Fibroblast of lung (primary cell): ENCODE results near the gene SMIM27. TPM values are rescaled to one million over a fixed set of nuclear protein-coding genes. Genes with fewer than 3 reads are reported as not detected.

Experiments used
- DNase-seq, 2 donors: peaks; one replicate each; pipeline versions ENCODE4 v3.0.0 to v3.0.0-alpha.2; 2010; ENCODE audit warnings: low read depth in 2 of 2
- H2AFZ ChIP-seq: 2 replicates; pipeline ENCODE4 v1.5.1; 2012; ENCODE audit warnings: low read length, control low read depth, inconsistent platforms
- H3K27ac ChIP-seq: 2 replicates; pipeline ENCODE4 v1.5.1; 2011; ENCODE audit warnings: low read length, control low read depth; ENCODE audit not compliant: insufficient read depth
- H3K27me3 ChIP-seq: 2 replicates; pipeline ENCODE4 v1.5.1; 2011; ENCODE audit warnings: mild to moderate bottlenecking, low read length; ENCODE audit not compliant: control insufficient read depth, insufficient read depth
- H3K36me3 ChIP-seq: 2 replicates; pipeline ENCODE4 v1.5.1; 2011; ENCODE audit warnings: low read length; ENCODE audit not compliant: control insufficient read depth, insufficient read depth
- H3K4me1 ChIP-seq: 2 replicates; pipeline ENCODE4 v1.5.1; 2011; ENCODE audit warnings: low read length; ENCODE audit not compliant: control insufficient read depth, insufficient read depth; ENCODE audit errors: extremely low read depth
- H3K4me2 ChIP-seq: 2 replicates; pipeline ENCODE4 v1.5.1; 2011; ENCODE audit warnings: low read length, control low read depth; ENCODE audit not compliant: insufficient read depth; ENCODE audit errors: extremely low read depth
- H3K4me3 ChIP-seq, 4 experiments: fragments of 200-600 bp in 1 of 4; sonication (generic) in 1 of 4; replicated peaks in 1 of 4; 2 replicates each; pipeline ENCODE4 v1.5.1; 2011 to 2016; ENCODE audit warnings: low read length in 4 of 4, low read depth in 3 of 4, mild to moderate bottlenecking in 3 of 4, control low read depth in 2 of 4, inconsistent platforms in 1 of 4, mixed read lengths in 1 of 4; ENCODE audit not compliant: insufficient read depth in 1 of 4; ENCODE audit errors: control extremely low read depth in 1 of 4
- H3K79me2 ChIP-seq: 2 replicates; pipeline ENCODE4 v1.5.1; 2012; ENCODE audit warnings: mild to moderate bottlenecking, low read length, inconsistent platforms; ENCODE audit not compliant: control insufficient read depth, insufficient read depth
- H3K9ac ChIP-seq: 2 replicates; pipeline ENCODE4 v1.5.1; 2011; ENCODE audit warnings: mild to moderate bottlenecking, low read length, control low read depth; ENCODE audit not compliant: insufficient read depth
- H3K9me3 ChIP-seq: 2 replicates; pipeline ENCODE4 v1.5.1; 2012; ENCODE audit warnings: low read depth, low read length; ENCODE audit not compliant: control insufficient read depth, insufficient read depth
- H4K20me1 ChIP-seq: 2 replicates; pipeline ENCODE4 v1.5.1; 2011; ENCODE audit warnings: low read length; ENCODE audit not compliant: control insufficient read depth, insufficient read depth; ENCODE audit errors: extremely low read depth
- EZH2 ChIP-seq: IDR thresholded peaks from 2 replicates; pipeline ENCODE4 v1.5.1; 2012; ENCODE audit warnings: low read length, control low read depth, mild to moderate bottlenecking; ENCODE audit errors: missing control alignments
- polyA plus RNA-seq, 2 donors: library from polyadenylated mRNA; depleted of rRNA in 1 of 2; stranded (reverse) in 1 of 2; unstranded in 1 of 2; fragments of >200 nt; gene quantifications; 2 replicates each; pipeline ENCODE4 v1.2.1, GENCODE V29; 2011 to 2012; ENCODE audit warnings: missing spikeins in 1 of 2
- total RNA-seq: library from RNA; depleted of rRNA; stranded (reverse); fragments of >200 nt; gene quantifications from 2 replicates; pipeline ENCODE4 v1.2.1, GENCODE V29; 2014
- TF ChIP-seq, protein P1 (sequence below), 2 donors: IDR thresholded peaks in 1 of 2; conservative IDR thresholded peaks in 1 of 2; 1 replicate in 1 of 2; 2 replicates in 1 of 2; pipeline ENCODE4 v1.5.1; 2011 to 2012; ENCODE audit warnings: low read length in 2 of 2, control low read depth in 1 of 2, inconsistent platforms in 1 of 2, low read depth in 1 of 2, mild to moderate bottlenecking in 1 of 2

Gene SMIM27
- total and polyA plus RNA-seq, 2 donors (not counting 1 experiment from before 2014, with no cell fraction given): 2.7 to 8.3 TPM

DNA sequence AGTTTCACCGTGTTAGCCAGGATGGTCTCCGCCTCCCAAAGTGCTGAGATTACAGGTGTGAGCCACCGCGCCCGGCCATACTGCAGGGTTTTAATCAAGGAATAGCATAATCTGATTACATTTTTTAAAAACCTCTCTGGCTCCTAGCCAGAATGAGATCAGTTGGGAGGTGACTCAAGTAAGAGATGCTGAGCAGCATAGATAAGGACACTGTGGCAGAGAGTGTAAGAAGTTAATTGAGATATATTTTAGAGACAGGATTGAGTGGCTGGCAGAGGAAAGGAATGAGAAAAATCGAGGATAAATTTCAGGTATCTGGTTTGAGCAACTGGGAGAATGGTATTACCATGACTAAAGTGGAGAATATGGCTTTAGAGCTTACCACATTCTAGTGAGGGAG lies 18.8 kb upstream of the SMIM27 start:
- H3K79me2 ChIP-seq: no peaks in the 10 kb centered on the region
- no peak for TF ChIP-seq EZH2
- TF ChIP-seq, protein P1, sequence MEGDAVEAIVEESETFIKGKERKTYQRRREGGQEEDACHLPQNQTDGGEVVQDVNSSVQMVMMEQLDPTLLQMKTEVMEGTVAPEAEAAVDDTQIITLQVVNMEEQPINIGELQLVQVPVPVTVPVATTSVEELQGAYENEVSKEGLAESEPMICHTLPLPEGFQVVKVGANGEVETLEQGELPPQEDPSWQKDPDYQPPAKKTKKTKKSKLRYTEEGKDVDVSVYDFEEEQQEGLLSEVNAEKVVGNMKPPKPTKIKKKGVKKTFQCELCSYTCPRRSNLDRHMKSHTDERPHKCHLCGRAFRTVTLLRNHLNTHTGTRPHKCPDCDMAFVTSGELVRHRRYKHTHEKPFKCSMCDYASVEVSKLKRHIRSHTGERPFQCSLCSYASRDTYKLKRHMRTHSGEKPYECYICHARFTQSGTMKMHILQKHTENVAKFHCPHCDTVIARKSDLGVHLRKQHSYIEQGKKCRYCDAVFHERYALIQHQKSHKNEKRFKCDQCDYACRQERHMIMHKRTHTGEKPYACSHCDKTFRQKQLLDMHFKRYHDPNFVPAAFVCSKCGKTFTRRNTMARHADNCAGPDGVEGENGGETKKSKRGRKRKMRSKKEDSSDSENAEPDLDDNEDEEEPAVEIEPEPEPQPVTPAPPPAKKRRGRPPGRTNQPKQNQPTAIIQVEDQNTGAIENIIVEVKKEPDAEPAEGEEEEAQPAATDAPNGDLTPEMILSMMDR (conservative IDR thresholded peaks at IDR 0.05 in 1 of 2, IDR thresholded peaks at IDR 0.05 in 1 of 2; ENCODE audit: low read depth in 1 of 2, low read length in 2 of 2): no peak

DNA sequence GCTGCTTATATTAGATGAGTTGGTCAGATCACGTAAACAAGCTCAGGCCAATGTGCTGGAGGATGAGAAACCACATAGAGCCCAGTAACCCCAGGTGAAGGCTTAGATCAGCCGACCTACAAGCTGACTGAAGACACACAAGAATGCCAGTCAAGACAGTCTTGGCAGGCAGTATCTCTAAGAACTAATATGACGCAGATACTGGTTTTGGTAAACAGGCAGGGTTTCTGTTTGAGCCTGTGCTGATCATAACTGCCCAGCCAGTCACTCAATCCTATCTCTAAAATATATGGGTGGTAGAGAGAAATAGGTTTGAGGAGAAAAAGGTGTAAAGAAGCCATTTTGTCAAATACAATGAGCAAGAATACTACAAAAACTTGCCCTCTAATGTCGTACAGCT lies 18.3 kb upstream of the SMIM27 start:
- H3K4me3 ChIP-seq: no peak overlapping the region
- no peaks in the 10 kb centered on the region for H3K79me2 ChIP-seq
- TF ChIP-seq, protein P1 (conservative IDR thresholded peaks at IDR 0.05 in 1 of 2, IDR thresholded peaks at IDR 0.05 in 1 of 2; ENCODE audit: low read depth in 1 of 2, low read length in 2 of 2): no peak
- TF ChIP-seq EZH2: no peak
- H3K4me1 ChIP-seq: no peaks in the 10 kb centered on the region
- no peaks in the 10 kb centered on the region for H3K27me3 ChIP-seq
- H3K36me3 ChIP-seq: no peaks in the 10 kb centered on the region
- H3K27ac ChIP-seq: no peak overlapping the region
- H3K9ac ChIP-seq: no peak overlapping the region
- no peaks in the 10 kb centered on the region for H4K20me1 ChIP-seq
- no peak for DNase-seq
- H2AFZ ChIP-seq: no peak overlapping the region
- no peaks in the 10 kb centered on the region for H3K9me3 ChIP-seq
- no peak overlapping the region for H3K4me2 ChIP-seq

More for the DNA sequence above, 18.8 kb upstream of the SMIM27 start:
- no peaks in the 10 kb centered on the region for H3K4me1 ChIP-seq
- H3K36me3 ChIP-seq: no peaks in the 10 kb centered on the region
- H2AFZ ChIP-seq: no peak overlapping the region
- H3K4me3 ChIP-seq: no peak overlapping the region
- no peaks in the 10 kb centered on the region for H4K20me1 ChIP-seq
- no peak overlapping the region for H3K27ac ChIP-seq
- no peaks in the 10 kb centered on the region for H3K9me3 ChIP-seq
- no peaks in the 10 kb centered on the region for H3K27me3 ChIP-seq
- H3K9ac ChIP-seq: no peak overlapping the region
- DNase-seq: peak in 1 of 2 donors; percentile 6
- no peak overlapping the region for H3K4me2 ChIP-seq

DNA sequence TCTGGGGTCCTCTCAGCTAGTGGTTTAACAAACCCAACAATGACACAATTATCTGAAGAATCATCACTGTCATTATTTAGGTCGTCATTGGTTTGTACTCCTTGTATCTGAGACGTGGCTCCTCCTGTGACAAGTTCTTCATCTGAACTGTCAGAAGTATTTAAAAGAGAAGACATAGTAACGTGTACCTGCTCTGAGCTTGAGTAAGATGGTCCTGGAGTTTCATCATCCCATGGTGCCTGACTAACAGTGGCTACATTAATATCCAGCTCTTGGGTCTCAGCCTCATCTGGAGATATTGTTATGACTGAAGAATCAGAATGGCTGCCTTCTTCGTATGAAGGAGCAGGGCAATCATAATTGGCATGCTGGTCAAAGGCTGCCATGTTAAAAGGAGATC lies 9.1 kb upstream of the SMIM27 start:
- Histone ChIP-seq H3K79me2 (peaks cover 44% of the 10 kb centered on the region), H3K9ac (no peak overlapping the region), H3K27me3 (no peaks in the 10 kb centered on the region), H2AFZ (no peak overlapping the region), H3K4me3 (no peak overlapping the region), H3K4me1 (no peaks in the 10 kb centered on the region), H3K4me2 (no peak overlapping the region), H4K20me1 (no peaks in the 10 kb centered on the region), H3K9me3 (no peaks in the 10 kb centered on the region), H3K27ac (no peak overlapping the region), H3K36me3 (no peaks in the 10 kb centered on the region)
- TF ChIP-seq, protein P1 (conservative IDR thresholded peaks at IDR 0.05 in 1 of 2, IDR thresholded peaks at IDR 0.05 in 1 of 2; ENCODE audit: low read depth in 1 of 2, low read length in 2 of 2): no peak
- no peak for TF ChIP-seq EZH2
- DNase-seq: no peak
